Esophagus muscularis mucosa (tissue), 3 donors: ENCODE results near the gene MAML3.

ENCODE experiments used
- CTCF ChIP-seq, 3 experiments: fragments of 200-600 bp in 2 of 3; fragments of 450-650 bp in 1 of 3; sonication (generic) in 2 of 3; IDR thresholded peaks; one replicate each; pipeline ENCODE4 v1.5.1; 2017 to 2019; ENCODE audit warnings: antibody characterized with exemption in 3 of 3, mild to moderate bottlenecking in 2 of 3, moderate library complexity in 1 of 3
- POLR2AphosphoS5 ChIP-seq, 2 donors: sonication (generic); formaldehyde crosslinking; IDR thresholded peaks; one replicate each; pipeline ENCODE4 v1.6.1; 2017; ENCODE audit warnings: antibody characterized with exemption in 2 of 2

GRCh38 chr4:140014284-140014683, 139.7 kb downstream of the MAML3 start:
- TF ChIP-seq CTCF (IDR thresholded peaks at IDR 0.05) (no peak), POLR2AphosphoS5 (IDR thresholded peaks at IDR 0.05) (no peak)
